Pancreas (tissue), 10 donors: ENCODE measurements around the gene SGMS1. TPM values are rescaled to one million over a fixed set of nuclear protein-coding genes. Genes with fewer than 3 reads are reported as not detected.

Source experiments
- ATAC-seq, 4 donors: fragments of 200-7000 bp; cut with Tn5 transposase; one replicate each; pipeline versions ENCODE4 v1.8.0 to v1.9.1; 2020; ENCODE audit warnings: mild to moderate bottlenecking in 4 of 4, moderate library complexity in 4 of 4
- DNase-seq, 6 donors: peaks; one replicate each; pipeline ENCODE4 v3.0.0-alpha.2; 2020
- FAIRE-seq: peaks from 2 replicates; lab custom pipeline; 2012; peaks lifted over from hg19 to GRCh38; lab: Jason Lieb, UNC
- H3K27ac ChIP-seq, 4 donors: fragments of 200-600 bp; sonication (generic); 1 replicate in 3 of 4; 2 replicates in 1 of 4; pipeline versions ENCODE4 v1.5.0 to v1.8.0; 2020
- H3K27me3 ChIP-seq, 4 donors: fragments of 200-600 bp; one replicate each; pipeline ENCODE4 v1.8.0; 2021
- H3K36me3 ChIP-seq, 3 donors: fragments of 200-600 bp; sonication (generic) in 1 of 3; one replicate each; pipeline versions ENCODE4 v1.5.0 to v1.8.0; 2020 to 2021
- H3K4me1 ChIP-seq, 3 donors: fragments of 200-600 bp; one replicate each; pipeline ENCODE4 v1.8.0; 2021
- H3K4me3 ChIP-seq, 4 donors: fragments of 200-600 bp; sonication (generic) in 2 of 4; one replicate each; pipeline versions ENCODE4 v1.5.0 to v1.8.0; 2020 to 2021
- H3K9me3 ChIP-seq, 4 donors: fragments of 200-600 bp; one replicate each; pipeline ENCODE4 v1.8.0; 2021
- WGBS, 2 donors: extraction: QIAGEN DNeasy Blood & Tissue Kit; methylation state at CpG; one replicate each; pipeline ENCODE4 v1.1.7; 2013; 5-methylcytosine and 5-hydroxymethylcytosine counted together
- intact Hi-C, 3 donors: fragments of 100-400 bp; cut with DNase I; formaldehyde crosslinking; loops; one replicate each; pipeline versions ENCODE4 v1.11.1 to v1.14.2; 2022
- polyA plus RNA-seq, 2 donors: library from polyadenylated mRNA; stranded (reverse); fragments of 200-250 nt; gene quantifications; one replicate each; pipeline ENCODE4 v1.2.3, GENCODE V29; 2013
- total RNA-seq, 6 donors: library from RNA; stranded (reverse); fragmentation: NEBNext Ultra II Directional in 4 of 6; extraction: Animal tissue kit (Norgen Biotek cat#: 25700) in 4 of 6; gene quantifications; one replicate each; pipeline versions ENCODE4 v1.2.1 to v1.2.4, GENCODE V29; 2021 to 2023
- TF ChIP-seq, protein P1 (sequence below), 4 donors: fragments of 200-600 bp; sonication (generic) in 3 of 4; IDR thresholded peaks; one replicate each; pipeline versions ENCODE4 v1.5.0 to v1.8.0; 2021; ENCODE audit warnings: antibody characterized with exemption in 4 of 4
- donor health status: healthy with polysubstance abuse.
- donor health status: DM: no; HTN: no; CAD: no; lungs with moderate emphysema.
- donor health status: DM: no; HTN: no; CAD: no.
- donor health status: control.
- donor health status: control.
- donor health status: Bipolar disorder and iron deficiency.
- donor health status: DM: yes; HTN: yes; CAD: no.
- donor health status: DM: no; HTN: no; CAD: no.
- donor health status: DM: no; HTN: no; CAD: no.
- donor health status: DM: yes; HTN: yes; CAD: no.

The SGMS1 gene
- total and polyA plus RNA-seq, 8 donors, result 4.8 to 21.6 (median 13.2) TPM

DNA sequence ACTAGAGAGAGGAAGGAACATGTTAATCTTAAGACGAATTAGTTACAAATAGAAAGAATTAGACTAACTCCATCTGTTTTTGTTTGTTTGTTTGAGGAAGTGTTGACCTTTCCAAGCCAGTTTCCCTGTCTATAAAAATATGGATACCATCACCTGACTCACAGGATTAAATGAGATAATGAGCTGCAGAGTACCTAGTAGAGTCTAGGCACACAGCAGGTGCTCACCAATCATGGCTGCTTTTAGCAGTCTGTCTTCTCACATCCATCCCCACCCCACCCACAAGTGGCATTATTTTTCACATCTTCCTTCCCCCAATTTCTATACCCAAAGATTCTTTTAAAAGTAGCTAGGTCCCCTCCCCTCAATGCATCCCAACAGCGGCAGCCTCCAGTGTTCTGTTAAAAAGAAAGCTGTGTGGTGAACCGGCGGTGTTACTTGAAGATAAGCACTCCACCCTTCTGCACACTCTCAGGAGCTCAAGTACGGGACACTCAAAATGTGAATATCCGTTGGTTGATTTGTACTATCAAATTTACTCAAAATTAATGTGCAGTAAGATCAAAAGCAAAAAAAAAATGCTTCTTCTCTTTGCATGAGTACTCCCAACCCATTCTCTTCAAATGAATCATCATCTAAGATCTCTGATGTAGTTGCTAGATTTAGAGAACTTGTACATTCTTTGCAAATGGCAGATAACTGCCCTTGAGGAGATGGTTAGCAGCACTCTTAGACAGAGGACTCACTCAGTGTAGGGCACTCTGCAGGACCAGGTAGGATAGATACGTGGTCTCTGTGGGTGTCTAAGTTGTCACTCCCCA is 227.1 kb downstream of the SGMS1 start:
- ATAC-seq (no peak), FAIRE-seq (no peak), DNase-seq (no peak)
- Histone ChIP-seq H3K27me3 (no peaks in the 10 kb centered on the region), H3K9me3 (no peaks in the 10 kb centered on the region), H3K4me1 (peaks cover 14 to 30% (median 15%) of the 10 kb centered on the region in 3 donors), H3K4me3 (no peak overlapping the region), H3K27ac (peak overlapping the region in 1 of 4 donors; percentile 22), H3K36me3 (no peaks in the 10 kb centered on the region)
- TF ChIP-seq, protein P1, sequence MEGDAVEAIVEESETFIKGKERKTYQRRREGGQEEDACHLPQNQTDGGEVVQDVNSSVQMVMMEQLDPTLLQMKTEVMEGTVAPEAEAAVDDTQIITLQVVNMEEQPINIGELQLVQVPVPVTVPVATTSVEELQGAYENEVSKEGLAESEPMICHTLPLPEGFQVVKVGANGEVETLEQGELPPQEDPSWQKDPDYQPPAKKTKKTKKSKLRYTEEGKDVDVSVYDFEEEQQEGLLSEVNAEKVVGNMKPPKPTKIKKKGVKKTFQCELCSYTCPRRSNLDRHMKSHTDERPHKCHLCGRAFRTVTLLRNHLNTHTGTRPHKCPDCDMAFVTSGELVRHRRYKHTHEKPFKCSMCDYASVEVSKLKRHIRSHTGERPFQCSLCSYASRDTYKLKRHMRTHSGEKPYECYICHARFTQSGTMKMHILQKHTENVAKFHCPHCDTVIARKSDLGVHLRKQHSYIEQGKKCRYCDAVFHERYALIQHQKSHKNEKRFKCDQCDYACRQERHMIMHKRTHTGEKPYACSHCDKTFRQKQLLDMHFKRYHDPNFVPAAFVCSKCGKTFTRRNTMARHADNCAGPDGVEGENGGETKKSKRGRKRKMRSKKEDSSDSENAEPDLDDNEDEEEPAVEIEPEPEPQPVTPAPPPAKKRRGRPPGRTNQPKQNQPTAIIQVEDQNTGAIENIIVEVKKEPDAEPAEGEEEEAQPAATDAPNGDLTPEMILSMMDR (IDR thresholded peaks at IDR 0.05), result no peak
- 78 to 87% methylated on average over 7 of the region's 7 CpGs for WGBS, 2 donors
- intact Hi-C loops, result no loop called here

DNA sequence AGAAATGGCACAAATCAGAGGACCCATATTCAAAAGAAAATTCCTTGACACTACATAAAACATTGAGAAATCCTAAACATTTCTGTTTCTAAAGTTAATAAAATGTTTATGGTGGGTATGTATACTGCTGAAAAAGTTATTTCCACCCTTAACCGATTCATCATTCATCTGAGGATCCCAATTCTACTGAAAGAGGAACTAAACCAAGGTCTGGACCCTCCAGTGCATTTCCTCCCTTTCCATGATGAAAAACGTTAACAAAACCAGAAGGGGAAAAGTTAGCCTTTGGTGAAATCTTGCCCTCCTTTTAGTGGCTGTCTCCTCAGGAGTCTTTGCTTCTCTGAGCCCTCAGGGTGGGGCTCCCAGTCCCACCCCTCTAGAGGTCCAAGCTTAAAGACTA is 227.9 kb downstream of the SGMS1 start:
- H3K27ac ChIP-seq, result peak overlapping the region in 2 of 4 donors; percentile 22 to 51
- intact Hi-C loops, result no loop called here
- 82 to 89% methylated on average over 2 of the region's 2 CpGs for WGBS, 2 donors
- ATAC-seq (no peak), FAIRE-seq (no peak), DNase-seq (no peak)
- H3K36me3 ChIP-seq, result no peaks in the 10 kb centered on the region
- TF ChIP-seq, protein P1 (IDR thresholded peaks at IDR 0.05), result no peak
- H3K4me3 ChIP-seq, result no peak overlapping the region
- H3K4me1 ChIP-seq, result peaks cover 14 to 30% (median 15%) of the 10 kb centered on the region in 3 donors
- no peaks in the 10 kb centered on the region for H3K9me3 ChIP-seq
- no peaks in the 10 kb centered on the region for H3K27me3 ChIP-seq

DNA sequence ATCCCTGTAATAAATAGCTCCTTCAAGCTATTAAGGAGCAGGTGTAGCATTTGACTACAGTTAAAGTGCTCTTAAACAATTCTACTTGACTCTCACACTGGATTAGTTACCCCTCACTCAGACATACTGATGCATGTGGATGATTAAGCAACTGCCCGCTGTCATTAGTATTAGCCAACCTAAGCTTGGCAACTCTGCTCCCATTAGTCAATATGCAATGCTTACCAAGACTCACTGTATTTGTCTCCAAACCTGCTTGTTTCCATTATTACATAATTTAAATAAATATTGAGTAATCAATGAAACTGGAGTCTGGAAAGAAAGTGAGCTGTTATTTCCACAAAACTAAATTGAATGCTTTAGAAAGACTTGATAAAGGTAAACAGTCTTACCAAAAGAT is 228.5 kb downstream of the SGMS1 start:
- DNase-seq (peak in 2 of 6 donors; percentile 37 to 51), FAIRE-seq (no peak), ATAC-seq (peak; percentile 86 to 91 (median 89))
- H3K9me3 ChIP-seq, result no peaks in the 10 kb centered on the region
- H3K27ac ChIP-seq, result peak overlapping the region in 2 of 4 donors; percentile 22 to 51
- TF ChIP-seq, protein P1 (IDR thresholded peaks at IDR 0.05), result no peak
- 0 to 21% methylated on average over 1 of the region's 1 CpG for WGBS, 2 donors
- peaks cover 14 to 30% (median 15%) of the 10 kb centered on the region in 3 donors for H3K4me1 ChIP-seq
- H3K36me3 ChIP-seq, result no peaks in the 10 kb centered on the region
- H3K4me3 ChIP-seq, result no peak overlapping the region
- no peaks in the 10 kb centered on the region for H3K27me3 ChIP-seq
- intact Hi-C loops, result no loop called here

DNA sequence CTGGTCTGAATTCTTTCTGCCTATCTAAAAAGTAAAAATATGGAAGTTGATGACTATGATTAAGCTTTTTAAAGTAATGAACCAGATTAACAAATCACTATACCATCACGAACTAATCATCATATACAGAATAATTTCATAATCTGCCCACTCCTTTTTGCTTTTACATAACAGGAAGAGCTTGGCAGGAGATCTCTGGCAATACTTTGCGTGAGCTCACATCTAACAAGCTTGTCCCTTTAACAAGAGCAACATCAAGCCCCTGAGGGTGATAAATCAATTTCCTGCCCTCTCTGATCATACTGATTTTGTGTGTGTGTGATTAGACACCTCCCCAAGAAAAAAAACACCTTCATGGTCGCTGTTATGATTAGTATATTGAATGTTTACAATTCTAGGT is 228.9 kb downstream of the SGMS1 start:
- WGBS, 2 donors, result 47 to 52% methylated on average over 3 of the region's 3 CpGs
- ATAC-seq (peak in 1 of 4 donors; percentile 26), FAIRE-seq (no peak), DNase-seq (no peak)
- no peaks in the 10 kb centered on the region for H3K36me3 ChIP-seq
- H3K9me3 ChIP-seq, result no peaks in the 10 kb centered on the region
- H3K4me1 ChIP-seq, result peaks cover 14 to 30% (median 15%) of the 10 kb centered on the region in 3 donors
- peak overlapping the region in 1 of 4 donors; percentile 17 for H3K27ac ChIP-seq
- intact Hi-C loops, result no loop called here
- no peaks in the 10 kb centered on the region for H3K27me3 ChIP-seq
- no peak overlapping the region for H3K4me3 ChIP-seq
- TF ChIP-seq, protein P1 (IDR thresholded peaks at IDR 0.05), result no peak
